Stimulated activated CD4-positive, alpha-beta T cell treated with anti-CD3 and anti-CD28 coated beads, Interleukin-15, amount 100 ng/mL, for 48 hours (primary cell): ENCODE data around the gene ALG11.
A peak's percentile ranks its signal among the peaks of the same experiment; 100 is the strongest.
"Not testable (repeated sequence)": the region's sequence is repeated elsewhere in the genome, so short reads cannot be mapped to it uniquely, and the experiment has no call there.

Experiments used
- DNase-seq, 2 donors: peaks; one replicate each; pipeline ENCODE4 v3.0.0-alpha.2; 2020; ENCODE audit warnings: low read depth in 2 of 2

ALG11 gene

GRCh38 chr13:52029569-52029968, 17.4 kb downstream of the ALG11 start:
- DNase-seq = no peak

- DNase-seq = not testable (repeated sequence)
Observed at GRCh38 chr13:52030401-52030800, 18.2 kb downstream of the ALG11 start.

GRCh38 chr13:52033039-52033438, 20.8 kb downstream of the ALG11 start:
- no peak for DNase-seq

- DNase-seq = no peak
Observed at GRCh38 chr13:52034616-52035226, 22.5 kb downstream of the ALG11 start.

- no peak for DNase-seq
Observed at GRCh38 chr13:52036037-52036436, 23.8 kb downstream of the ALG11 start.

- no peak for DNase-seq
Observed at GRCh38 chr13:52043675-52044074, 31.5 kb downstream of the ALG11 start.

GRCh38 chr13:52047463-52047862, 35.3 kb downstream of the ALG11 start:
- DNase-seq = no peak

GRCh38 chr13:52048516-52048915, 36.3 kb downstream of the ALG11 start:
- DNase-seq = no peak

GRCh38 chr13:52051400-52051799, 39.2 kb downstream of the ALG11 start:
- DNase-seq = no peak

GRCh38 chr13:52053460-52053859, 41.3 kb downstream of the ALG11 start:
- DNase-seq = no peak

- not testable (repeated sequence) for DNase-seq
Observed at GRCh38 chr13:52061064-52061463, 48.9 kb downstream of the ALG11 start.

- no peak for DNase-seq
Observed at GRCh38 chr13:52061587-52061986, 49.4 kb downstream of the ALG11 start.

- no peak for DNase-seq
Observed at GRCh38 chr13:52067237-52067636, 55.0 kb downstream of the ALG11 start.

- DNase-seq = peak in 1 of 2 donors; percentile 12
Observed at GRCh38 chr13:52070929-52071523, 58.8 kb downstream of the ALG11 start.
